Fibroblast of skin of left quadriceps (primary cell): ENCODE measurements around the gene CNTNAP2.
A peak's percentile ranks its signal among the peaks of the same experiment; 100 is the strongest.

Experiments used
- DNase-seq, 2 experiments: peaks; one replicate each; pipeline ENCODE4 v3.0.0-alpha.2; 2013; ENCODE audit warnings: low read depth in 2 of 2

Gene CNTNAP2

GRCh38 chr7:146681487-146681886, 564.9 kb downstream of the CNTNAP2 start:
- DNase-seq = no peak

GRCh38 chr7:146683439-146683838, 566.8 kb downstream of the CNTNAP2 start:
- peak; percentile 7 to 9 for DNase-seq

- DNase-seq = no peak
These were observed 574.4 kb downstream of the CNTNAP2 start for GRCh38 chr7:146690987-146691386.

GRCh38 chr7:146698995-146699610, 582.5 kb downstream of the CNTNAP2 start:
- no peak for DNase-seq

DNA sequence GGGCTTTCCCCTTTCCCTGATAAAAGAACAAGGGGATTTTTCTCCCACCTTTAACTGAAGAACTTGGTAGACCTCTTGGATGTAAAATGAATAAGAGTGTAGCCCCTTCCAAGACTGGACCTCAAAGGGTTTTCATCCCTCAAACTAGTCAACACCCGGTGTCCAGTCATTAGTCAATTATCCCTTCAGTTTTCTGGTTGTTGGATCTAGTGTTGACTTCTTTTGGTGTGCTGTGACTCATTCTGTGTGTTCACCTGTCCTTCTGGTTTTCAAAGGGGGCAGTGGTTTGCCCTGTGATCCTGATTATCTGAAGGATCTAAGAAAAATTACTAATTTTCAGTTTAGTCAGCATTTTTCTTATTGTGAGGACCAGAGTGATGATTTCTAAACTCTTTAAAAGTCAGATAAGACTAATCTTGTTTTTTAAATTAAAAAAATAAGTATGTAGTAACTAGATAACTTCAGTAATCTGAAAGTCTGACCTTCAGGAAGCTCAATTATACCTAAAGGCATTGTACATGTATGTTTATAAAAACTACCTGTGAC, 583.5 kb downstream of the CNTNAP2 start:
- no peak for DNase-seq

DNA sequence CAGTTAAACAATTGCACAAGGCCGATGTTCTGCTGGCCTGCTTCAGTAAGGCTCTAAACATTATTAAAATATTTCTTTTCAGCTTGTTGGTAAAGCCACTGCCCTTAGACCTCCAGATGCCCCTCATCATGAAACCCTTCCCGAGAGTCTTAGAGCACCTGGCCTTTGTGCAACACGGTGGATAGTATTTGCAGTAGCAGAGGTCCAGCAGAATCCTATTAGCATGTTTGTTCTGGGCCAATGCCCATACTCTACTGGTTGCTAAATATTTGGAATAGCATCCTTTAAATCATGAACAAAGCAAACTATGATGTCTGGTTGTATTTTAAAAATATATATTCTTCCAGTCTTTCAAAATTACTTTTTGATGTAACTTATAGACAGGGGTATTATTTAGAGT, 584.6 kb downstream of the CNTNAP2 start:
- no peak for DNase-seq

GRCh38 chr7:146702898-146703297, 586.3 kb downstream of the CNTNAP2 start:
- DNase-seq = no peak

DNA sequence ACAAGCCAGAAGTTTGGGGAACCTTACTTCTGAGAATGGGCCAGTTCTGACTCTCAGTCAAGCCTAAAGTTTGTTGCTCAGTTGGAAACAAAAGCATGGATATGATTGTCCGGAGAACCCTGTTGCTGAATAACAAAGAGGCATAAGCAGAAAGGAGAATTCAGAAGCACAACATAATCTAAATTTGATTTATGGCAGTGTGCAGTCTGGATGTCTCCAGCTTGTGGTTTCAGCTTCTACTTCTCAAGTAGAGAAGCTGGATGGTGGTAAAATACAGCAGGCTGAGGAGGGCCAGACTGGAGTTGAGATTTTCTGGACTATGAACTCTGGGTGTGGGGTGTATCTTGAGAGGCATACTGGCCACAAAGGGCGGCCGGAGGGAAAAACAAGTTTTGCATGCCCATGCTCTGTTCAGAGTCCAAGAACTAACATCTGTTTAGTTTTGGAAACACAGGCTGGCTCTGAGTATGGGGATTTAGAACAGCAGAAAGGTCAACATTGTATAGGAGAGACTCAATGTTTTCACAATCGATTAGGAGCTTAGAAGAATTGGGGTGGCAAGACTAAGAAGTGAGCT, 592.9 kb downstream of the CNTNAP2 start:
- no peak for DNase-seq

DNA sequence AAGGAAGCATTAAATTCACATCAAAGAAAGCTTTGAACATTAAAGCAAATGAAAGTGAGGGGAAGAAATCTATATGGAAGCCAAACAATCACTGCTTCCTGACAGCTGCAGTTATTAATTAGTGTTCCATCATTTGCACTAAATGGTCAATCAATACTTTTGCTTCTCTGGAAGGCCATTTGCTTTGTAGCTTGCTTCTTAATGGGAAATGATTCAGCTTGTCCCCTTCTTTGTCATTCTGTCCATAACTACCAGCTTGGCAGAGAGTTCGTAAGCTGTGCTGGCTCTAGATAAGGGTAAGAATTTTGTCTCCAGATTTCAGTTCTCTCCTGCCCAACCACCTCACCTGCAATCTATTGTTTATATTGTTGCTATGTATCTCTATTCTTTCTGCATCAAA, 596.6 kb downstream of the CNTNAP2 start:
- no peak for DNase-seq

GRCh38 chr7:146713934-146714333, 597.3 kb downstream of the CNTNAP2 start:
- DNase-seq = no peak

GRCh38 chr7:146720195-146720594, 603.6 kb downstream of the CNTNAP2 start:
- DNase-seq = no peak

DNA sequence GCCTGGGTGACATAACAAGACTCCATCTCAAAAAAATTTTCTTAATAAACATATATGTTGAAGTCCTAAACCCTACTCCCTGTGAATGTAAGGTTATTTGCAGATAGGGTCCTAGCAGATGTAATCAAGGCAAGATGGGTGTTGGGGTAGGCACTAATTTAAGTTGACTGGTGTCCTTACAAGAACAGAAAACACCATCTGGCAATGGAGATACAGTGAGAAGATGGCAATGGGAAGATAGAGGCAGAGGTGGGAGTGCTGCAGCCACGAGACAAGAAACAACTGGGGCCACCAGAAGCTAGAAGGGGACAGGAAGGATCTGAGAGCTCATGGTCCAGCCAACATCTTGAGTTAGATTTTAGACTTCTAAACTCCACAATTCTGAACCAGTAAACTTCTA, 606.4 kb downstream of the CNTNAP2 start:
- no peak for DNase-seq

GRCh38 chr7:146725520-146725919, 608.9 kb downstream of the CNTNAP2 start:
- no peak for DNase-seq

DNA sequence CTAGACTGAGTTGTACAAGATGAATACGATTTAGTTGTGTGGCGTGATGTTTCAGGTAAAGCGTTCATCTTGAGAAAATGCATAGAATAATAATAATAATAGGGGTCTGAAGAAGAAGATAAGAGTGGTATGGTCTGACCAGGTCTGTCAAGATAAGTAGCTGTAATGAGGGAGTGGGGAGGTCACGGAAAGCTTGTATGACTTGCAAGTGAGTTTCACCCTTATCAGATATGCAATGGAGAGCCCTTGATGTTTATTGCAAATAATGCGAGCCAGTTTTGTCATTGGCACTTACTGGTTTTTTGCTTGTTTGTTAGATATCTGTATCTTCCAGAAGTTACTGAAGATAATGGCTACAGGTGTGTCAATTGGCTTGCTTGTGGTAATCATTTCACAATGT, 611.5 kb downstream of the CNTNAP2 start:
- no peak for DNase-seq

GRCh38 chr7:146728611-146729010, 612.0 kb downstream of the CNTNAP2 start:
- no peak for DNase-seq

DNA sequence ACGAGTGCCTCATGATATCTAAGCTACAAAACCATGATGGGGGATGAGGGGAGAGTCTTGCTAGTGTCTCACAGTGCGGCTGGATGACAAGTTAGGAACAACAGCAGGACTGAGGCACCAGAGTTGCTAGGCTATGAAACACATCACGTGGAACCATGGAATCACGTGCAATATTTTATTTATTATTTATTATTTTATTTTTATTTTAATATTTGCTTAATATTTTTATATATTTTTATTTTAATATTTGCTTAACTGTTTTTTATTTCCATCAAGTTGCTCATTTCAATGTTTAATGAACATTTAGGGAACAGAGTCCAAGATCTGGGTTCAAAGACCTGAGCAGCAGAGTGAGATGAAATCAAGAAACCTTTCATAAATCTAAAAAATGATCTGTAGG, 614.6 kb downstream of the CNTNAP2 start:
- DNase-seq = no peak

GRCh38 chr7:146735992-146736391, 619.4 kb downstream of the CNTNAP2 start:
- DNase-seq = no peak

- DNase-seq = no peak
These were observed 620.0 kb downstream of the CNTNAP2 start for GRCh38 chr7:146736446-146737190.

DNA sequence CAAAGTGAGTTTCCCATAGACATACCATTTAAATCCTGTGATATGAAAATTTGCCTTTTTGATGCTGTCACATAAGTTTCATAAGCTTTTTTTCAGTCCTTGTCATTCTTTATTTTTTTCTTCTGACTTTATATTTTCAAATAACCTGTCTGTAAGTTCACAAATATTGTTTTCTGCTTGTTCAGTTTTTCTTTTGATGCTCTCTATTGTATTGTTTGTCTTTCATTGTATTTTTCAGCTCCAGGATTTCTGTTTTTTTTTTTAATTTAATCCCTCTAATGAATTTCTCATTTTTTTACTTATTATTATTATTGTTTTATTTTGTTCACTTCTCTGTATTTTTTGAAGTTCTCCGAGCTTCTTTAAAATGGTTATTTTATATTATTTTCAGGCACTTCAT, 623.4 kb downstream of the CNTNAP2 start:
- no peak for DNase-seq

DNA sequence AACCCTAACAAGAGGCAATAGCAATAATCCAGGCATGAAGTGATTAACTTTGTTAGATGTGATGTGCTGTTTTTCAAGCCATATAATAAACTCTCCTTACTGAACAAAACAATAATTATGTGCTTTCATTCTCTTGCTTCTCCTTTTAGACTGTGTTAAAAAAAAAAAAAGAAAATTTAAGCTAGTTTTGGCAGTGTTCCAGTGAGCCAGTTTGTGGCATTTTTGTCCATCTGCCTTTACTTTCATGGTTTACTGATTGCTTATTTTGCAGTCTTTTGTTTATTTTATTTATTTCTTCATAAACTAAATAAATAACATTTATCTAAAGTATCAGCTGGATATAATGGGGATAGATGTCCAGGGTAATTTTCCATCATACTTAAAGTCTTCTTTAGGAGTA, 625.3 kb downstream of the CNTNAP2 start:
- DNase-seq = no peak

DNA sequence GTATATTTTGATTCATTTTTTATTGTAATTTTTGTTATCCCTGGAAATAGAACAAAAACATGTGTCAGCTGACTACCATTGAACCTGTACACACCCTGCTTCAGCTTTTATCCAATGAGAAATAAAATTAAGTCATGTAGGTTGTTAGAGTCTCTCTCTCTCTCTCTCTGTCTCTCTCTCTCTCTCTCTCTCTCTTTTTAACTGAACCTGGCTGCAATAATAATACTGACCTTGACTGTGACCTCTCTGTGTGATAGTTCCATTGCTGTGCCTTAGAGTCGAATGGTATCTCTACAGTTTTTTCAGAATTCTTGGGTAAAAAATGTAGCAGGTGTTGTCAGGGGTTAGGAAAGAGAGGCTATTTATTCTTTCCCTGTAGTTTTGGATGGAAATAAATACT, 637.8 kb downstream of the CNTNAP2 start:
- DNase-seq = no peak

- no peak for DNase-seq
These were observed 639.0 kb downstream of the CNTNAP2 start for GRCh38 chr7:146755585-146755984.

DNA sequence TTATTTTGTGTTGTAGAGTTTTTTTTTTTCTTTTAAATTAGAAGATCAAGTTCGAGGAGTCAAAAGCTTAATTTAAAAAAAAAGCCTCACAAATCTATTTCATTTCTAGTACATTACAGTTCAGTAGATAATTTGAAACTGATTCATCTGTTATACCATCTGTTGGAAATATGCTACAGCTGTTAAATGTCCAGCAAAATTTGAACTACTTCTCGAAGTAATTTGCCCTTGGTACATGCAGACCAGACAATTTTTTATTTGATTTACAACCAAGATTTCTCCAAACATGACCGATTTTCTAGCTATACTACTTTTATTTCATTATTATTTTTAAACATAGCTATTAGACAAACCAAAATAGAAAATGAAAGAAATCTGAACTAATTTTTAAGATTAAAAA, 647.9 kb downstream of the CNTNAP2 start:
- no peak for DNase-seq
